Motor neuron (in vitro differentiated cells): Measurements from ENCODE around the gene ABL1. TPM values are rescaled to one million over a fixed set of nuclear protein-coding genes. Genes with fewer than 3 reads are reported as not detected.

Experiments
- ATAC-seq, 8 experiments: fragments of 200-7000 bp; cut with Tn5 transposase; replicated peaks in 6 of 8; 2 replicates each; pipeline ENCODE4 v1.8.0; 2021; ENCODE audit warnings: mild to moderate bottlenecking in 8 of 8, moderate library complexity in 8 of 8
- H3K27ac ChIP-seq, 2 donors: fragments of 250-450 bp; sonication (Bioruptor Pico); 2 replicates each; pipeline ENCODE4 v1.9.0; 2021; ENCODE audit warnings: antibody characterized with exemption in 2 of 2, mild to moderate bottlenecking in 2 of 2, moderate library complexity in 1 of 2
- H3K4me1 ChIP-seq, 2 donors: fragments of 250-450 bp; sonication (Bioruptor Pico); replicated peaks in 1 of 2; 2 replicates each; pipeline ENCODE4 v1.6.1; 2021; ENCODE audit warnings: antibody characterized with exemption in 2 of 2, mild to moderate bottlenecking in 2 of 2, moderate library complexity in 1 of 2
- H3K4me3 ChIP-seq, 5 donors: fragments of 250-450 bp; sonication (Bioruptor Pico); 2 replicates each; pipeline ENCODE4 v1.9.0; 2021; ENCODE audit warnings: antibody characterized with exemption in 5 of 5, mild to moderate bottlenecking in 5 of 5, moderate library complexity in 4 of 5
- WGBS, 10 experiments: fragments of 450-650 bp; shearing (Covaris generic); methylation state at CpG; one replicate each; pipeline ENCODE4 v1.0.0; 2022; 5-methylcytosine and 5-hydroxymethylcytosine counted together
- in situ Hi-C, 9 experiments: fragments of 400-800 bp; cut with MboI; loops; one replicate each; pipeline ENCODE4 v1.15.0; 2021; ENCODE audit warnings: low sequenced_read_pairs in 9 of 9, low pct_unique_long_range_greater_than_20kb in 2 of 9; ENCODE audit not compliant: unreplicated experiment in 9 of 9
- total RNA-seq, 8 experiments: library from RNA; unstranded; fragments of 300-600 nt; gene quantifications; 2 replicates each; pipeline versions ENCODE4 v1.2.3 to v1.2.4, GENCODE V29; 2022

Gene ABL1
- total RNA-seq, 8 experiments from 2014 or later, result 20.7 to 68.1 (median 33.2) TPM

- ATAC-seq, result no peak
- Histone ChIP-seq H3K27ac (peak overlapping the region; percentile 59 to 71), H3K4me1 (no peaks in the 10 kb centered on the region), H3K4me3 (no peak overlapping the region)
- in situ Hi-C loops, result no loop called here
- WGBS, 10 experiments, result 80 to 100% (median 87%) methylated on average over 1 to 4 of the region's 5 CpGs; no CpG with 5 or more reads in 5 of the 10 experiments
These were observed 48.4 kb downstream of the ABL1 start for GRCh38 chr9:130883479-130883878.

DNA sequence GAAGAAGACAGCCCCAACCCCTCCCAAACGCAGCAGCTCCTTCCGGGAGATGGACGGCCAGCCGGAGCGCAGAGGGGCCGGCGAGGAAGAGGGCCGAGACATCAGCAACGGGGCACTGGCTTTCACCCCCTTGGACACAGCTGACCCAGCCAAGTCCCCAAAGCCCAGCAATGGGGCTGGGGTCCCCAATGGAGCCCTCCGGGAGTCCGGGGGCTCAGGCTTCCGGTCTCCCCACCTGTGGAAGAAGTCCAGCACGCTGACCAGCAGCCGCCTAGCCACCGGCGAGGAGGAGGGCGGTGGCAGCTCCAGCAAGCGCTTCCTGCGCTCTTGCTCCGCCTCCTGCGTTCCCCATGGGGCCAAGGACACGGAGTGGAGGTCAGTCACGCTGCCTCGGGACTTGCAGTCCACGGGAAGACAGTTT, 49.1 kb downstream of the ABL1 start:
- ATAC-seq, result peak in 1 of 8 experiments; percentile 9
- in situ Hi-C loops, result no loop called here
- 91 to 97% (median 93%) methylated on average over 6 to 13 of the region's 25 CpGs; no CpG with 5 or more reads in 7 of the 10 experiments for WGBS, 10 experiments
- Histone ChIP-seq H3K4me1 (no peaks in the 10 kb centered on the region), H3K27ac (peak overlapping the region; percentile 59 to 71), H3K4me3 (no peak overlapping the region)

- Histone ChIP-seq H3K27ac (peak overlapping the region; percentile 59 to 71), H3K4me1 (no peaks in the 10 kb centered on the region), H3K4me3 (no peak overlapping the region)
- ATAC-seq, result peak in 3 of 8 experiments; percentile 8 to 26 (median 24)
- in situ Hi-C loops, result no loop called here
- 80 to 100% (median 90%) methylated on average over 1 to 10 of the region's 47 CpGs; no CpG with 5 or more reads in 5 of the 10 experiments for WGBS, 10 experiments
These were observed 49.8 kb downstream of the ABL1 start for GRCh38 chr9:130884542-130885483.

DNA sequence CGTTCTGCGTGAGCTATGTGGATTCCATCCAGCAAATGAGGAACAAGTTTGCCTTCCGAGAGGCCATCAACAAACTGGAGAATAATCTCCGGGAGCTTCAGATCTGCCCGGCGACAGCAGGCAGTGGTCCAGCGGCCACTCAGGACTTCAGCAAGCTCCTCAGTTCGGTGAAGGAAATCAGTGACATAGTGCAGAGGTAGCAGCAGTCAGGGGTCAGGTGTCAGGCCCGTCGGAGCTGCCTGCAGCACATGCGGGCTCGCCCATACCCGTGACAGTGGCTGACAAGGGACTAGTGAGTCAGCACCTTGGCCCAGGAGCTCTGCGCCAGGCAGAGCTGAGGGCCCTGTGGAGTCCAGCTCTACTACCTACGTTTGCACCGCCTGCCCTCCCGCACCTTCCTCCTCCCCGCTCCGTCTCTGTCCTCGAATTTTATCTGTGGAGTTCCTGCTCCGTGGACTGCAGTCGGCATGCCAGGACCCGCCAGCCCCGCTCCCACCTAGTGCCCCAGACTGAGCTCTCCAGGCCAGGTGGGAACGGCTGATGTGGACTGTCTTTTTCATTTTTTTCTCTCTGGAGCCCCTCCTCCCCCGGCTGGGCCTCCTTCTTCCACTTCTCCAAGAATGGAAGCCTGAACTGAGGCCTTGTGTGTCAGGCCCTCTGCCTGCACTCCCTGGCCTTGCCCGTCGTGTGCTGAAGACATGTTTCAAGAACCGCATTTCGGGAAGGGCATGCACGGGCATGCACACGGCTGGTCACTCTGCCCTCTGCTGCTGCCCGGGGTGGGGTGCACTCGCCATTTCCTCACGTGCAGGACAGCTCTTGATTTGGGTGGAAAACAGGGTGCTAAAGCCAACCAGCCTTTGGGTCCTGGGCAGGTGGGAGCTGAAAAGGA, 50.7 kb downstream of the ABL1 start:
- Histone ChIP-seq H3K27ac (peak overlapping the region; percentile 28 to 71), H3K4me1 (peaks cover 0 to 2% of the 10 kb centered on the region in 2 donors), H3K4me3 (no peak overlapping the region)
- peak in 1 of 8 experiments; percentile 19 for ATAC-seq
- in situ Hi-C loops, result no loop called here
- 74 to 100% (median 91%) methylated on average over 1 to 20 of the region's 35 CpGs; no CpG with 5 or more reads in 2 of the 10 experiments for WGBS, 10 experiments

- H3K4me1 ChIP-seq, result peaks cover 9 to 15% of the 10 kb centered on the region in 2 donors
- H3K27ac ChIP-seq, result peak overlapping the region in 1 of 2 donors; percentile 40
- in situ Hi-C loops, result no loop called here
- WGBS, 10 experiments, result 80 to 97% (median 90%) methylated on average over 1 to 10 of the region's 23 CpGs; no CpG with 5 or more reads in 4 of the 10 experiments
- no peak overlapping the region for H3K4me3 ChIP-seq
- no peak for ATAC-seq
These were observed 51.9 kb downstream of the ABL1 start for GRCh38 chr9:130886981-130887380.

DNA sequence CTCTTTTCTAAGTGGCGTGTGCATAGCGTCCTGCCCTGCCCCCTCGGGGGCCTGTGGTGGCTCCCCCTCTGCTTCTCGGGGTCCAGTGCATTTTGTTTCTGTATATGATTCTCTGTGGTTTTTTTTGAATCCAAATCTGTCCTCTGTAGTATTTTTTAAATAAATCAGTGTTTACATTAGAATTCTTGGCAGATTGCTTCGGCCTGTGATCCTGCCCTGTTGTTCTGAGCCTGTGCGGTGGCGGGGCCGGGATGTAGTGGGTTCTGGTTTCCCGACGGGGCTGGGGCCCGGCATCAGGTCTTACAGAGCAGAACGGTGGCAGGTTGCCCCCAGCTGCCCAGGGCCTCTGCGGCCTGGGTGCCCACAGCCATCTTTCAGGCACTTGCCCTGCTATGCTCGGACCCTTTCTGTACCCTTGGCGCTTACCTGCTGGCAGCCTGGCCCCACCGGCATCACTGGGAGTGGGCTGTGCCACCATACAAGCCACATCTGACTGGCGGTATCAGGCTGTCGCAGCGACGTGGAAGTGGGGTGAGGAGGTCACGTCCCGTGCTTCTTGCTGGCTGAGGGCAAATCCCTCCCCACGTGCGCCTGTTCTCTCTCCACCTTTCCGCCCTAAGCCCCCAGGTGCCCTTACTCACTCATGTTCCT, 52.6 kb downstream of the ABL1 start:
- in situ Hi-C loops, result no loop called here
- 90 to 100% (median 94%) methylated on average over 2 to 12 of the region's 25 CpGs; no CpG with 5 or more reads in 5 of the 10 experiments for WGBS, 10 experiments
- Histone ChIP-seq H3K4me3 (no peak overlapping the region), H3K27ac (peak overlapping the region; percentile 22 to 40), H3K4me1 (peaks cover 16 to 21% of the 10 kb centered on the region in 2 donors)
- no peak for ATAC-seq

DNA sequence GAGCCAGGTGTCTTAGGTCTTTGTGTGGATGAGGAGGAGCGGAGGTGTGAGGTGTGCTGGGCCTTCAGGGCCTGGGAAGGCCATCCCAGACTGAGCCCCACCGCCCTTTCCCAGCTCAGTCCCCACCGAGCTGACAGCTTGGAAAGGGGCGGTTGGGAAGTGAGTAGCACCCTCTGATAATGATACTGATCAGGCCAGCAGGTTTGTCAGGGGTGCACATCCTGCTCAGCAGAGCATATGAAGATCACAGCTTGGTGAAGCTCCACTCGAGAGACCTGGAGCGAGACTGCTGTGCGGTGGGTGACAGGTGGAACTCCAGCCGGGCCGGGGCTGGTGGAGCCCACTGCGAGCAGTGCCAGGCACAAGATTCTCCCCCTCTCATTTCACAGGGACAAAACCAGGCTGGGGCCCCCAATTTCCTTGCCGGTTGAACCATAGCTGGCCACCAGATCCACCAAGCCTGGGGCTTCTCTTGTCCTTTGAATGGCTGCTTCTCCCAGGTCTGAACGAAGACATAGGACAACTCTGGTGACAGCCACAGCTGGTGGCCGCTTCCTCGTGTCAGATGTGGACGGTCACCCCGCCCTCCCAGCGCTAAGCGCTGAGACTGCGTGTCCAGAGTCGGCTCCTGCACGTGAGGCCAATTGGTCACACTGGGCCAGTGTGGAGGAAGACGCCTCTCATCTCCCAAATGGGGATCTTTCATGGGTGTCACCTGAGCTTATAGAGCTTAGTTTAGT, 53.3 kb downstream of the ABL1 start:
- H3K4me1 ChIP-seq, result peaks cover 22 to 28% of the 10 kb centered on the region in 2 donors
- ATAC-seq, result no peak
- no peak overlapping the region for H3K4me3 ChIP-seq
- peak overlapping the region; percentile 35 to 43 for H3K27ac ChIP-seq
- WGBS, 10 experiments, result 60 to 100% (median 95%) methylated on average over 1 to 8 of the region's 22 CpGs; no CpG with 5 or more reads in 4 of the 10 experiments
- in situ Hi-C loops, result no loop called here

DNA sequence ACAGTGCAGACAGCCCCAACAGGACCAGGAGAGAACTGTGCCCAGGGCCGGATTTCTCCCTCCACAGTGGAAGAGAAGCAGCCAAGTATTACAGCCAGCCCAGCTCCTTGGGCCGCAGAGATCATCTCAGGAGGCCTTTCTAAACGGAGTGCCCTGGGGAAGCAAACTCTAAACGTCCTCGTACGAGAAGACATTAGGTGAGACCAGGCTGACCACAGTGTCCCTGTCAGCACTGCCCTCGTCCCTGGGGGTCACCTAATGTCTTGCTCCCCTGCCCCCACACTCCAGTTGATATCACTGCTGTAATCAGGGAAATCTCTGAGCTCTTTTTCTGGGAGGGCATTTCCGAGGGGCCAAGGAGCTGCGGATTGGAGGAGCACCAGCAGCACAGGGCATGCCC, 55.1 kb downstream of the ABL1 start:
- in situ Hi-C loops, result no loop called here
- no peak overlapping the region for H3K4me3 ChIP-seq
- H3K27ac ChIP-seq, result no peak overlapping the region
- 60 to 100% (median 94%) methylated on average over 1 to 7 of the region's 9 CpGs; no CpG with 5 or more reads in 4 of the 10 experiments for WGBS, 10 experiments
- ATAC-seq, result no peak
- peaks cover 22 to 45% of the 10 kb centered on the region in 2 donors for H3K4me1 ChIP-seq

- Histone ChIP-seq H3K27ac (peak overlapping the region; percentile 66 to 68), H3K4me1 (peaks cover 23 to 50% of the 10 kb centered on the region in 2 donors), H3K4me3 (no peak overlapping the region)
- WGBS, 10 experiments, result 72 to 100% (median 88%) methylated on average over 1 to 10 of the region's 20 CpGs; no CpG with 5 or more reads in 1 of the 10 experiments
- in situ Hi-C loops, result no loop called here
- no peak for ATAC-seq
These were observed 56.0 kb downstream of the ABL1 start for GRCh38 chr9:130890870-130891687.

DNA sequence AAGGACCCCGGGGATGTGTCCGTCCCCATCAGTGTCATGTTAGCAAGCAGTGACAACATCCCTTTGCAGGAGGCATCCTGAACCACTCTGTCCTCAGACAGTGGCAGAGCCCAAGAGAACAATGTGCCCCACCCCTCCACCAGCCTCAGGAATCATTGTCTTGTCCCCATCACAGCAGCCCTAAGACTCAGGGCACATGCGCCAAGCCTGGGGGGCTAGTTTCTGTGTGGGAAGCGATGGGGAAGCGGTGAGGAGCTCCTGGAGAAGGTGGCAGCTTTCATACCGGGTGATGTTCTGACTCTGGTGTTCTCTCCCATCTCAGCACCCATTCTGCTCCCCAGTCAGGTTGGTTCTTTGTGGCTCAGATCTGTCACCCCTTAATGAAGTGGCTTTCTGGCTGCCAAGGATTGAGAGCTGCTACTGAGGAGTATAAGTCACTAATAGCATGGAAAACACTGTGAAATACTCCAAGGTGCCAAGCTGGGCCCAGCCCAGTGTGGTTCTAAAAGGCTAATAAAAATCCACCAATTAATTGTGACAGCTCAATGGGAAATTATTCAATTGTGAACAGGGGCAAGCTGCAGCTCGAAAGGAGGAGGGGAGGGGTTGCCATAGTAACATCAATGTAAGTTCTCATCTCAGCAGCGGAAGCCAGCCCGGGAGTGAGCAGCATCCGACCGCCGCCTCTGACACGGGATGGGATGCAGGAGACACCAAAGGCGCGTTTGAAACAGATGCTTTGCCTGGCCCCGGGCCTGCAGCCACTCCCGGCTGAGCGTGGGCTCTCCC, 56.8 kb downstream of the ABL1 start:
- peak overlapping the region; percentile 66 to 68 for H3K27ac ChIP-seq
- peaks cover 27 to 50% of the 10 kb centered on the region in 2 donors for H3K4me1 ChIP-seq
- in situ Hi-C loops, result no loop called here
- peak in 6 of 8 experiments; percentile 32 to 87 (median 80) for ATAC-seq
- H3K4me3 ChIP-seq, result no peak overlapping the region
- 0 to 80% (median 44%) methylated on average over 1 to 14 of the region's 18 CpGs; no CpG with 5 or more reads in 1 of the 10 experiments for WGBS, 10 experiments
